Measurements from ENCODE around the gene NHP2. TPM values are rescaled to one million over a fixed set of nuclear protein-coding genes. Genes with fewer than 3 reads are reported as not detected.
"Not testable (repeated sequence)": the region's sequence is repeated elsewhere in the genome, so short reads cannot be mapped to it uniquely, and the experiment has no call there.

The NHP2 gene
- polyA plus RNA-seq, 1 donor from 2014 or later, result 332 TPM

DNA sequence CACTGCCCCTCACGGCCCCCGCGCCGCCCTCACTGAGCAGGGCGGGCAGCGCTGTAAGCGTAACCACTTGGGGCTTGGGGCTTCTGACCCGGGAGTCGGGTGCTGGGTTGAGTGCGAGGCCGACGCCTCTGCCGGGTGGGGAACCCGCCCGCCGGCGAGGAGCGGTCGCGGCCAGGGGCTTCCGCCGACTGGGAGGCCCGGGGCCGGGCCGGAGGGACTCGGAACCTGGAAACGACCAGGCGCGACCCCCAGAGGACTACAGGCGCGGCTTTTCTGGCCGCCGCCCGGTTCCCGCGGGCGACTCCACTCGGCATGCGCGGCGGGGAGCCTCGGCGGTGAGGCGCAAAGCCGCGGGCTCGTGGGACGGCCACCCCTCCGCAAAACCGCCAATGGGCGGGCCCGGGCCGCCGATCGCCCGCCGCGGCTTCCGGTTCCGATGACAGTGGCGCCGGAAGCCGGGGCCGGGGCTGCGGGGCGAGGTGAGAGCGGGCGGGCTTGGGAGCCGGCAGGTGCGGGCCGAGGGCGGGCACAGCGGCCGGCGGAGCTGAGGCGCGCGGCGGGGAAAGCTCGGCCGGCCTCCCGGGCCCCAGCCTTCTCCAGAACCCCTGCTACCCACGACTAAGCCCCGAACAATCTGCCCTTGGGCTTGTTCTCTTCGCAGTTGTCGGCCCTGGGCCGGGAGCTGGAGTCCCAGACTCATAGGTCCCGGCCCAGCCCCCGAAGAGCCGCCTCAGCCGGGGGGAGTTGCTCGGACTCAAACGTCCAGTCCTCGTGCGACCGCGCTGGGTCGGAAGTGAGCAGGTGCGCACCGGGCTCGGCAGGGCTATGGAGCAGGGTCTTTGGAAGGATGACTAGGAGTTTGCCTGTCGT, 22.9 kb downstream of the NHP2 start, which contains the start of gene RMND5B:
Gene RMND5B, plus strand, starts transcription at position 439 of the 870 bp plus-strand sequence. CDS start 7,106 bp downstream, outside the sequence.
- TF ChIP-seq EP300 (conservative IDR thresholded peaks at IDR 0.05; ENCODE audit: poor library complexity, severe bottlenecking) (peak; percentile 39), TAF1 (IDR thresholded peaks at IDR 0.05; ENCODE audit: low read depth) (peak; percentile 81), POLR2AphosphoS5 (IDR thresholded peaks at IDR 0.05) (peak; percentile 72), MXI1 (conservative IDR thresholded peaks at IDR 0.05; ENCODE audit: poor library complexity, severe bottlenecking) (peak; percentile 84), SMC3 (conservative IDR thresholded peaks at IDR 0.05; ENCODE audit: poor library complexity) (peak; percentile 37), EZH2 (IDR thresholded peaks at IDR 0.05; ENCODE audit: borderline replicate concordance, insufficient read depth, low read length, poor library complexity, severe bottlenecking) (no peak), RAD21 (conservative IDR thresholded peaks at IDR 0.05) (peak; percentile 16)
- TF ChIP-seq, protein P1, sequence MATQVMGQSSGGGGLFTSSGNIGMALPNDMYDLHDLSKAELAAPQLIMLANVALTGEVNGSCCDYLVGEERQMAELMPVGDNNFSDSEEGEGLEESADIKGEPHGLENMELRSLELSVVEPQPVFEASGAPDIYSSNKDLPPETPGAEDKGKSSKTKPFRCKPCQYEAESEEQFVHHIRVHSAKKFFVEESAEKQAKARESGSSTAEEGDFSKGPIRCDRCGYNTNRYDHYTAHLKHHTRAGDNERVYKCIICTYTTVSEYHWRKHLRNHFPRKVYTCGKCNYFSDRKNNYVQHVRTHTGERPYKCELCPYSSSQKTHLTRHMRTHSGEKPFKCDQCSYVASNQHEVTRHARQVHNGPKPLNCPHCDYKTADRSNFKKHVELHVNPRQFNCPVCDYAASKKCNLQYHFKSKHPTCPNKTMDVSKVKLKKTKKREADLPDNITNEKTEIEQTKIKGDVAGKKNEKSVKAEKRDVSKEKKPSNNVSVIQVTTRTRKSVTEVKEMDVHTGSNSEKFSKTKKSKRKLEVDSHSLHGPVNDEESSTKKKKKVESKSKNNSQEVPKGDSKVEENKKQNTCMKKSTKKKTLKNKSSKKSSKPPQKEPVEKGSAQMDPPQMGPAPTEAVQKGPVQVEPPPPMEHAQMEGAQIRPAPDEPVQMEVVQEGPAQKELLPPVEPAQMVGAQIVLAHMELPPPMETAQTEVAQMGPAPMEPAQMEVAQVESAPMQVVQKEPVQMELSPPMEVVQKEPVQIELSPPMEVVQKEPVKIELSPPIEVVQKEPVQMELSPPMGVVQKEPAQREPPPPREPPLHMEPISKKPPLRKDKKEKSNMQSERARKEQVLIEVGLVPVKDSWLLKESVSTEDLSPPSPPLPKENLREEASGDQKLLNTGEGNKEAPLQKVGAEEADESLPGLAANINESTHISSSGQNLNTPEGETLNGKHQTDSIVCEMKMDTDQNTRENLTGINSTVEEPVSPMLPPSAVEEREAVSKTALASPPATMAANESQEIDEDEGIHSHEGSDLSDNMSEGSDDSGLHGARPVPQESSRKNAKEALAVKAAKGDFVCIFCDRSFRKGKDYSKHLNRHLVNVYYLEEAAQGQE (IDR thresholded peaks at IDR 0.05; ENCODE audit: borderline replicate concordance), result peak; percentile 44
- TF ChIP-seq, protein P2, sequence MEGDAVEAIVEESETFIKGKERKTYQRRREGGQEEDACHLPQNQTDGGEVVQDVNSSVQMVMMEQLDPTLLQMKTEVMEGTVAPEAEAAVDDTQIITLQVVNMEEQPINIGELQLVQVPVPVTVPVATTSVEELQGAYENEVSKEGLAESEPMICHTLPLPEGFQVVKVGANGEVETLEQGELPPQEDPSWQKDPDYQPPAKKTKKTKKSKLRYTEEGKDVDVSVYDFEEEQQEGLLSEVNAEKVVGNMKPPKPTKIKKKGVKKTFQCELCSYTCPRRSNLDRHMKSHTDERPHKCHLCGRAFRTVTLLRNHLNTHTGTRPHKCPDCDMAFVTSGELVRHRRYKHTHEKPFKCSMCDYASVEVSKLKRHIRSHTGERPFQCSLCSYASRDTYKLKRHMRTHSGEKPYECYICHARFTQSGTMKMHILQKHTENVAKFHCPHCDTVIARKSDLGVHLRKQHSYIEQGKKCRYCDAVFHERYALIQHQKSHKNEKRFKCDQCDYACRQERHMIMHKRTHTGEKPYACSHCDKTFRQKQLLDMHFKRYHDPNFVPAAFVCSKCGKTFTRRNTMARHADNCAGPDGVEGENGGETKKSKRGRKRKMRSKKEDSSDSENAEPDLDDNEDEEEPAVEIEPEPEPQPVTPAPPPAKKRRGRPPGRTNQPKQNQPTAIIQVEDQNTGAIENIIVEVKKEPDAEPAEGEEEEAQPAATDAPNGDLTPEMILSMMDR (IDR thresholded peaks at IDR 0.05; ENCODE audit: poor library complexity, severe bottlenecking), result no peak
- H3K27ac ChIP-seq (ENCODE audit: low read length), result peak within 1 kb of the TSS; percentile 79
- peak within 1 kb of the TSS; percentile 86 for H3K9ac ChIP-seq (ENCODE audit: low read length)
- peaks cover 18% of the 10 kb centered on the region for H3K79me2 ChIP-seq (replicated peaks; ENCODE audit: insufficient read depth, low read length)
- no peaks in the 10 kb centered on the region for H3K9me2 ChIP-seq (ENCODE audit: insufficient read depth, low read length)
- no peaks in the 10 kb centered on the region for H3K36me3 ChIP-seq (ENCODE audit: insufficient read depth, low read length)
- no peaks in the 10 kb centered on the region for H3K9me3 ChIP-seq (ENCODE audit: low read length)
- H3F3A ChIP-seq (ENCODE audit: insufficient read depth, low read length, poor library complexity, severe bottlenecking), result no peaks in the 10 kb centered on the region
- peak within 1 kb of the TSS; percentile 84 for H3K4me3 ChIP-seq (ENCODE audit: low read length)
- H4K20me1 ChIP-seq (ENCODE audit: insufficient read depth), result no peaks in the 10 kb centered on the region
- H2AFZ ChIP-seq (ENCODE audit: low read depth, low read length), result peak within 1 kb of the TSS; percentile 95
- peak within 1 kb of the TSS; percentile 96 for H3K4me2 ChIP-seq (ENCODE audit: low read length)
- H3K27me3 ChIP-seq (ENCODE audit: insufficient read depth, low read depth, low read length), result no peaks in the 10 kb centered on the region

DNA sequence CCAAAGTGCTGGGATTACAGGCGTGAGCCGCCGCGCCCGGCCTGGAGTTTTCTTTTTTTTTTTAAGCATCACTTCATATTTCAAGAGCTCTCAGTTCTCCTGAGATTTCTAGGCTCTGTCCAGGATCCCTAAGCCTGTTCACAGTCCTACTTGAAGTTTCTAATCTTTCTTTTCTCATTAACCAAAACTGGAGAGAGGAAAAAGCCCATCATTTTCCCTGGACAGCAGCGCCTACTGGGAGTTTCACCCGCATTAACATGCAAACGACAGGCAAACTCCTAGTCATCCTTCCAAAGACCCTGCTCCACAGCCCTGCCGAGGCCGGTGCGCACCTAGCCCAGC, 23.5 kb downstream of the NHP2 start:
- peak overlapping the region; percentile 84 for H3K4me3 ChIP-seq (ENCODE audit: low read length)
- not testable (repeated sequence) for H3K9me3 ChIP-seq (ENCODE audit: low read length); H3F3A ChIP-seq (ENCODE audit: insufficient read depth, low read length, poor library complexity, severe bottlenecking); H3K36me3 ChIP-seq (ENCODE audit: insufficient read depth, low read length); H4K20me1 ChIP-seq (ENCODE audit: insufficient read depth); H3K27me3 ChIP-seq (ENCODE audit: insufficient read depth, low read depth, low read length); H3K9me2 ChIP-seq (ENCODE audit: insufficient read depth, low read length)
- peak overlapping the region; percentile 86 for H3K9ac ChIP-seq (ENCODE audit: low read length)
- H2AFZ ChIP-seq (ENCODE audit: low read depth, low read length), result peak overlapping the region; percentile 95
- peak overlapping the region; percentile 39 for H3K4me2 ChIP-seq (ENCODE audit: low read length)
- H3K27ac ChIP-seq (ENCODE audit: low read length), result peak overlapping the region; percentile 79
- H3K79me2 ChIP-seq (replicated peaks; ENCODE audit: insufficient read depth, low read length), result peaks cover 18% of the 10 kb centered on the region
